HepG2 (cell line): Measurements from ENCODE around the gene ANO9. TPM values are rescaled to one million over a fixed set of nuclear protein-coding genes. Genes with fewer than 3 reads are reported as not detected.

Source experiments
- ARHGAP35 ChIP-seq: sonication (generic); formaldehyde crosslinking; IDR thresholded peaks from 2 replicates; pipeline ENCODE4 v1.9.0; 2022; ENCODE audit warnings: mild to moderate bottlenecking, inconsistent platforms, moderate library complexity, missing genetic modification reagents, borderline replicate concordance
- HES4 ChIP-seq: sonication (generic); formaldehyde crosslinking; IDR thresholded peaks from 2 replicates; pipeline ENCODE4 v1.9.0; 2021; ENCODE audit warnings: mild to moderate bottlenecking, missing genetic modification reagents, borderline replicate concordance
- IRF2 ChIP-seq: IDR thresholded peaks from 2 replicates; pipeline ENCODE4 v1.6.1; 2018; ENCODE audit warnings: missing genetic modification reagents, missing compliant biosample characterization
- NCOA1 ChIP-seq: sonication (generic); formaldehyde crosslinking; IDR thresholded peaks from 2 replicates; pipeline ENCODE4 v1.9.0; 2021; ENCODE audit warnings: missing genetic modification reagents
- RBM22 ChIP-seq: fragments of 200-400 bp; formaldehyde crosslinking; optimal IDR thresholded peaks from 2 replicates; pipeline ENCODE3; 2017; ENCODE audit warnings: mild to moderate bottlenecking, low read length, moderate library complexity
- SALL1 ChIP-seq: sonication (generic); formaldehyde crosslinking; IDR thresholded peaks from 2 replicates; pipeline ENCODE4 v1.8.0; 2022; ENCODE audit warnings: mild to moderate bottlenecking, missing genetic modification reagents
- TCF7L2 ChIP-seq: IDR thresholded peaks from 2 replicates; pipeline ENCODE4 v1.6.1; 2011; ENCODE audit warnings: mild to moderate bottlenecking, low read depth, low read length, moderate library complexity
- ZNF230 ChIP-seq: sonication (generic); formaldehyde crosslinking; IDR thresholded peaks from 2 replicates; pipeline ENCODE4 v1.4.0; 2020; ENCODE audit warnings: mild to moderate bottlenecking, missing genetic modification reagents
- ZNF333 ChIP-seq: sonication (generic); formaldehyde crosslinking; IDR thresholded peaks from 2 replicates; pipeline ENCODE4 v1.4.0; 2020; ENCODE audit warnings: mild to moderate bottlenecking, missing genetic modification reagents, borderline replicate concordance
- ZNF33B ChIP-seq: sonication (generic); formaldehyde crosslinking; IDR thresholded peaks from 2 replicates; pipeline ENCODE4 v1.5.1; 2020; ENCODE audit warnings: mild to moderate bottlenecking, missing genetic modification reagents
- ZNF549 ChIP-seq: sonication (generic); formaldehyde crosslinking; IDR thresholded peaks from 2 replicates; pipeline ENCODE4 v1.5.0; 2020; ENCODE audit warnings: missing genetic modification reagents
- ZNF619 ChIP-seq: sonication (generic); formaldehyde crosslinking; IDR thresholded peaks from 2 replicates; pipeline ENCODE4 v1.4.0; 2020; ENCODE audit warnings: mild to moderate bottlenecking, missing genetic modification reagents
- polyA plus RNA-seq, 8 experiments: library from polyadenylated mRNA; depleted of rRNA in 3 of 8; stranded (reverse) in 7 of 8; unstranded in 1 of 8; fragments of >200 nt; fragmentation: Illumina TruSeq in 4 of 8; extraction: Trizol in 4 of 8; gene quantifications; 2 replicates each; pipeline versions ENCODE4 v1.2.1 to v1.2.3, GENCODE V29; 2011 to 2016; ENCODE audit warnings: low read depth in 4 of 8, missing spikeins in 1 of 8, mixed read lengths in 1 of 8; ENCODE audit not compliant: insufficient read depth in 1 of 8
- total RNA-seq, 5 experiments: library from RNA; depleted of rRNA; stranded (reverse); fragments of >200 nt; fragmentation: Illumina TruSeq; extraction: Trizol; gene quantifications; 2 replicates each; pipeline ENCODE4 v1.2.3, GENCODE V29; 2016; ENCODE audit warnings: low read depth in 1 of 5
- TF ChIP-seq, protein P1 (sequence below): sonication (generic); formaldehyde crosslinking; IDR thresholded peaks from 2 replicates; pipeline ENCODE4 v1.4.0; 2020; ENCODE audit warnings: missing genetic modification reagents
- TF ChIP-seq, protein P2 (sequence below): sonication (generic); formaldehyde crosslinking; conservative IDR thresholded peaks from 2 replicates; pipeline ENCODE4 v1.4.0; 2020; ENCODE audit warnings: mild to moderate bottlenecking, missing genetic modification reagents, moderate library complexity
- TF ChIP-seq, protein P3 (sequence below): sonication (generic); formaldehyde crosslinking; IDR thresholded peaks from 2 replicates; pipeline ENCODE4 v1.4.0; 2020; ENCODE audit warnings: low read depth, missing genetic modification reagents
- TF ChIP-seq, protein P4 (sequence below): sonication (generic); formaldehyde crosslinking; IDR thresholded peaks from 2 replicates; pipeline ENCODE4 v1.4.0; 2020; ENCODE audit warnings: missing genetic modification reagents, borderline replicate concordance

Gene ANO9
- total and polyA plus RNA-seq, 2 of the 13 experiments (the other 11 are each of a cell fraction or from before 2014, with no cell fraction given) = 8.9 to 14.3 TPM

DNA sequence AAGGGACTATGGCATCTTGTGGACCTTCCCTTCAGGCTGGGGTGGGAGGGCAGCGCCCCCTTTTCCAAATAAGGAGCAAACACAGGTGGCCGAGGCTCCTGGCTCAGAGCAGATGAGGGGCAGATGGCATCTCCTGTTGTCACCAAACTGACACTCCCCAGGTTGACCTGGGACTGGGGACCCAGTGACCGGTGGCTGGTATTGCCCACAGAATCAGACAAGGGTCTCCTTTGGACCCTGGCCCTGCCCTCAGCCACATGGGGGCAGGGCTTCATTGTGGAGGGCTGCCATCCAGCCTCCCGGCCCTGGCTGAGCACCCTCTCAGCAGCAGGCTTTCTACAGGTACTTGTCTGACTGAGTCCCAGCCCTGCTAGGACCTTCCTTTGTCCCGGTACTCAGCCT lies 26.2 kb downstream of the ANO9 start (continued):
- TF ChIP-seq, protein P1, sequence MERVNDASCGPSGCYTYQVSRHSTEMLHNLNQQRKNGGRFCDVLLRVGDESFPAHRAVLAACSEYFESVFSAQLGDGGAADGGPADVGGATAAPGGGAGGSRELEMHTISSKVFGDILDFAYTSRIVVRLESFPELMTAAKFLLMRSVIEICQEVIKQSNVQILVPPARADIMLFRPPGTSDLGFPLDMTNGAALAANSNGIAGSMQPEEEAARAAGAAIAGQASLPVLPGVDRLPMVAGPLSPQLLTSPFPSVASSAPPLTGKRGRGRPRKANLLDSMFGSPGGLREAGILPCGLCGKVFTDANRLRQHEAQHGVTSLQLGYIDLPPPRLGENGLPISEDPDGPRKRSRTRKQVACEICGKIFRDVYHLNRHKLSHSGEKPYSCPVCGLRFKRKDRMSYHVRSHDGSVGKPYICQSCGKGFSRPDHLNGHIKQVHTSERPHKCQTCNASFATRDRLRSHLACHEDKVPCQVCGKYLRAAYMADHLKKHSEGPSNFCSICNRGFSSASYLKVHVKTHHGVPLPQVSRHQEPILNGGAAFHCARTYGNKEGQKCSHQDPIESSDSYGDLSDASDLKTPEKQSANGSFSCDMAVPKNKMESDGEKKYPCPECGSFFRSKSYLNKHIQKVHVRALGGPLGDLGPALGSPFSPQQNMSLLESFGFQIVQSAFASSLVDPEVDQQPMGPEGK (CRISPR knock-in tag) = peak; percentile 9; the same call in 1 of the 2 replicates
- TF ChIP-seq NCOA1 (no peak), ZNF619 (CRISPR knock-in tag) (no peak), RBM22 (no peak), ZNF333 (CRISPR knock-in tag) (no peak), ZNF549 (no peak), IRF2 (CRISPR knock-in tag) (no peak), ZNF230 (CRISPR knock-in tag) (peak; percentile 42; the same call in 1 of the 2 replicates), ARHGAP35 (CRISPR knock-in tag) (no peak), TCF7L2 (no peak), SALL1 (CRISPR knock-in tag) (peak; percentile 3; the same call in 1 of the 2 replicates), ZNF33B (CRISPR knock-in tag) (no peak), HES4 (CRISPR knock-in tag) (no peak)
- TF ChIP-seq, protein P2, sequence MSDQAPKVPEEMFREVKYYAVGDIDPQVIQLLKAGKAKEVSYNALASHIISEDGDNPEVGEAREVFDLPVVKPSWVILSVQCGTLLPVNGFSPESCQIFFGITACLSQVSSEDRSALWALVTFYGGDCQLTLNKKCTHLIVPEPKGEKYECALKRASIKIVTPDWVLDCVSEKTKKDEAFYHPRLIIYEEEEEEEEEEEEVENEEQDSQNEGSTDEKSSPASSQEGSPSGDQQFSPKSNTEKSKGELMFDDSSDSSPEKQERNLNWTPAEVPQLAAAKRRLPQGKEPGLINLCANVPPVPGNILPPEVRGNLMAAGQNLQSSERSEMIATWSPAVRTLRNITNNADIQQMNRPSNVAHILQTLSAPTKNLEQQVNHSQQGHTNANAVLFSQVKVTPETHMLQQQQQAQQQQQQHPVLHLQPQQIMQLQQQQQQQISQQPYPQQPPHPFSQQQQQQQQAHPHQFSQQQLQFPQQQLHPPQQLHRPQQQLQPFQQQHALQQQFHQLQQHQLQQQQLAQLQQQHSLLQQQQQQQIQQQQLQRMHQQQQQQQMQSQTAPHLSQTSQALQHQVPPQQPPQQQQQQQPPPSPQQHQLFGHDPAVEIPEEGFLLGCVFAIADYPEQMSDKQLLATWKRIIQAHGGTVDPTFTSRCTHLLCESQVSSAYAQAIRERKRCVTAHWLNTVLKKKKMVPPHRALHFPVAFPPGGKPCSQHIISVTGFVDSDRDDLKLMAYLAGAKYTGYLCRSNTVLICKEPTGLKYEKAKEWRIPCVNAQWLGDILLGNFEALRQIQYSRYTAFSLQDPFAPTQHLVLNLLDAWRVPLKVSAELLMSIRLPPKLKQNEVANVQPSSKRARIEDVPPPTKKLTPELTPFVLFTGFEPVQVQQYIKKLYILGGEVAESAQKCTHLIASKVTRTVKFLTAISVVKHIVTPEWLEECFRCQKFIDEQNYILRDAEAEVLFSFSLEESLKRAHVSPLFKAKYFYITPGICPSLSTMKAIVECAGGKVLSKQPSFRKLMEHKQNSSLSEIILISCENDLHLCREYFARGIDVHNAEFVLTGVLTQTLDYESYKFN (CRISPR knock-in tag) = no peak
- TF ChIP-seq, protein P3, sequence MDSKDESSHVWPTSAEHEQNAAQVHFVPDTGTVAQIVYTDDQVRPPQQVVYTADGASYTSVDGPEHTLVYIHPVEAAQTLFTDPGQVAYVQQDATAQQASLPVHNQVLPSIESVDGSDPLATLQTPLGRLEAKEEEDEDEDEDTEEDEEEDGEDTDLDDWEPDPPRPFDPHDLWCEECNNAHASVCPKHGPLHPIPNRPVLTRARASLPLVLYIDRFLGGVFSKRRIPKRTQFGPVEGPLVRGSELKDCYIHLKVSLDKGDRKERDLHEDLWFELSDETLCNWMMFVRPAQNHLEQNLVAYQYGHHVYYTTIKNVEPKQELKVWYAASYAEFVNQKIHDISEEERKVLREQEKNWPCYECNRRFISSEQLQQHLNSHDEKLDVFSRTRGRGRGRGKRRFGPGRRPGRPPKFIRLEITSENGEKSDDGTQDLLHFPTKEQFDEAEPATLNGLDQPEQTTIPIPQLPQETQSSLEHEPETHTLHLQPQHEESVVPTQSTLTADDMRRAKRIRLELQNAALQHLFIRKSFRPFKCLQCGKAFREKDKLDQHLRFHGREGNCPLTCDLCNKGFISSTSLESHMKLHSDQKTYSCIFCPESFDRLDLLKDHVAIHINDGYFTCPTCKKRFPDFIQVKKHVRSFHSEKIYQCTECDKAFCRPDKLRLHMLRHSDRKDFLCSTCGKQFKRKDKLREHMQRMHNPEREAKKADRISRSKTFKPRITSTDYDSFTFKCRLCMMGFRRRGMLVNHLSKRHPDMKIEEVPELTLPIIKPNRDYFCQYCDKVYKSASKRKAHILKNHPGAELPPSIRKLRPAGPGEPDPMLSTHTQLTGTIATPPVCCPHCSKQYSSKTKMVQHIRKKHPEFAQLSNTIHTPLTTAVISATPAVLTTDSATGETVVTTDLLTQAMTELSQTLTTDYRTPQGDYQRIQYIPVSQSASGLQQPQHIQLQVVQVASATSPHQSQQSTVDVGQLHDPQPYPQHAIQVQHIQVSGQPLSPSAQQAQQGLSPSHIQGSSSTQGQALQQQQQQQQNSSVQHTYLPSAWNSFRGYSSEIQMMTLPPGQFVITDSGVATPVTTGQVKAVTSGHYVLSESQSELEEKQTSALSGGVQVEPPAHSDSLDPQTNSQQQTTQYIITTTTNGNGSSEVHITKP = no peak
- TF ChIP-seq, protein P4, sequence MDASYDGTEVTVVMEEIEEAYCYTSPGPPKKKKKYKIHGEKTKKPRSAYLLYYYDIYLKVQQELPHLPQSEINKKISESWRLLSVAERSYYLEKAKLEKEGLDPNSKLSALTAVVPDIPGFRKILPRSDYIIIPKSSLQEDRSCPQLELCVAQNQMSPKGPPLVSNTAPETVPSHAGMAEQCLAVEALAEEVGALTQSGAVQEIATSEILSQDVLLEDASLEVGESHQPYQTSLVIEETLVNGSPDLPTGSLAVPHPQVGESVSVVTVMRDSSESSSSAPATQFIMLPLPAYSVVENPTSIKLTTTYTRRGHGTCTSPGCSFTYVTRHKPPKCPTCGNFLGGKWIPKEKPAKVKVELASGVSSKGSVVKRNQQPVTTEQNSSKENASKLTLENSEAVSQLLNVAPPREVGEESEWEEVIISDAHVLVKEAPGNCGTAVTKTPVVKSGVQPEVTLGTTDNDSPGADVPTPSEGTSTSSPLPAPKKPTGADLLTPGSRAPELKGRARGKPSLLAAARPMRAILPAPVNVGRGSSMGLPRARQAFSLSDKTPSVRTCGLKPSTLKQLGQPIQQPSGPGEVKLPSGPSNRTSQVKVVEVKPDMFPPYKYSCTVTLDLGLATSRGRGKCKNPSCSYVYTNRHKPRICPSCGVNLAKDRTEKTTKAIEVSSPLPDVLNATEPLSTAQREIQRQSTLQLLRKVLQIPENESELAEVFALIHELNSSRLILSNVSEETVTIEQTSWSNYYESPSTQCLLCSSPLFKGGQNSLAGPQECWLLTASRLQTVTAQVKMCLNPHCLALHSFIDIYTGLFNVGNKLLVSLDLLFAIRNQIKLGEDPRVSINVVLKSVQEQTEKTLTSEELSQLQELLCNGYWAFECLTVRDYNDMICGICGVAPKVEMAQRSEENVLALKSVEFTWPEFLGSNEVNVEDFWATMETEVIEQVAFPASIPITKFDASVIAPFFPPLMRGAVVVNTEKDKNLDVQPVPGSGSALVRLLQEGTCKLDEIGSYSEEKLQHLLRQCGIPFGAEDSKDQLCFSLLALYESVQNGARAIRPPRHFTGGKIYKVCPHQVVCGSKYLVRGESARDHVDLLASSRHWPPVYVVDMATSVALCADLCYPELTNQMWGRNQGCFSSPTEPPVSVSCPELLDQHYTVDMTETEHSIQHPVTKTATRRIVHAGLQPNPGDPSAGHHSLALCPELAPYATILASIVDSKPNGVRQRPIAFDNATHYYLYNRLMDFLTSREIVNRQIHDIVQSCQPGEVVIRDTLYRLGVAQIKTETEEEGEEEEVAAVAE = no peak
